Measurements from ENCODE around the gene HOXA4.

HOXA4 gene

GRCh38 chr7:27088002-27088922, 42.3 kb downstream of the HOXA4 start:
- DNase-seq = no peak

GRCh38 chr7:27083646-27084045, 46.9 kb downstream of the HOXA4 start:
- DNase-seq = no peak

DNA sequence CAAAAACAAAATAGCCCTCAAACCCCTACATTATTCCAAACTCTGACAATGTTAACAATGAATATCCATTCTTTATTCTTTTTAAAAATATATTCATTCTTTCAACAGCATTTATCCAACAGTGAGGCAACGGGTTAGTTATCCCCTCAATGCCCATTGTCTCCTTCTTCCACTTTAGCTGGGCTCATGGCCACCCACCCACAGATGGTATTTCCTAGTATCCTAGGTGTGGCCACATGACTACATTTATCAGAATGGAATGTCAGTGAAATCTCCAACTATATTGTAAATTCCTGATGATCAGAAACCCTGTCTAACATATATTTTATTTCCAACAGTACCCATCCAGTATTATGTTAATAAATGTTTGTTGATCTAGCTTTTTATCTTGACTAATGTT, 48.4 kb downstream of the HOXA4 start:
- DNase-seq = no peak

DNA sequence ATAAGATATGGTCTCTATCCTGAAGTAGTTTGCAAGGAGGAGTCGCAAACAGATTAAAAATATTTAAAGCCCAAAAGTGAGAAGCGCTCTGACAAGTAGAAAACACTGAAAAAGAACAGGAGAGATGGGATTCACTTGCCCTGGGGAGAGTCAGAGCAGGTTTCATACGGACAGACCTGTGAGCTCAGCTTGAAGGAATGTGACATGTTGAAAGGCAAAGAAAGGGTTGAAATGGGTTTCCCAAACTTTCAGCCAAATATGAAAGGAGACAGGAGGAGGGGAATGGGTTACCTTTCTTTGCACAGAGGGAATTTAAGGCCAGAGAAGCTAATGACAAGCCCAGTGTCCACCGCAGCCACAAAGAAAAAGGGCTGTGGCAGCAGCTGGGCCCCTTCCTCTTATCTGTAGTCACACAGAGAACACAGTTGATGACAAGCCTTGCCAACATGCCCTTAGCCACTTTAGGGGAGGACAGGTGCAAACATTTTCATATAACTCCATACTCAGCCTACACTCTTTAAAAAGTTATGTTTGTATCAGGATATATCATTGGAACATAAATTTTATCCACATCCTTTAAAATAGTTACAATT, 49.6 kb downstream of the HOXA4 start:
- DNase-seq = peak; percentile 67

DNA sequence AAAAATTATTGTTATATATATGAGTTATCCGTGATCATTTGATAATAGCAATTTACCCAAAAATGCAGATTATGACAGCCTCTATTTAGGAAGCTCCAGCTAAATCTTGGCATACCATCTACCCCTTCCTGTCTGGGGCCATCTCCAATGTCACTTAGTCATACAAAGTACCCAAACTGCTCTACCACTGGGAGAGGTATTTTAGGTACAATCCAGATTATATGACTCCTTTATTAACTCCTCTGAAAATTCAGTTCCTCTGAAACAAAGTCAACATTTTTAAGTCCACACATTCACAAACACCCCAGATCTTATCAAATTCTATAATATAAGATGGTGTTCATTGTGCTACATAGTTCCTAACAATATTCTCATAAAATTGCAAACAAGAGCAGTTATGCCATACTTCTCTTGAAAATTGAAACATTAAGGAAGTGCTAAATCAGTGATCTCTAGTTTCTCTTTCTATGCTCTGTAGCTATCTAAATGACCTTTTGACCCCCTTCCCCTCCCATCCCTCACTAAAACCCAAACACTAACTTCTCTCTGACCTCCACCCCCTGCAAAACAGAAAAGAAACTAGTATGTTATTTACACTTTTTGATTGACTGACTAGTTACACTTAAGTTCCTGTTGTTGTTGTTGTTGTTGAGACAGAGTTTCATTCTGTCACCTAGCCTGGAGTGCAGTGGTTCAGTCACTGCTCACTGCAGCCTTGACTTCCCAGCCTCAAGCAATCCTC, 51.2 kb downstream of the HOXA4 start:
- no peak for DNase-seq

DNA sequence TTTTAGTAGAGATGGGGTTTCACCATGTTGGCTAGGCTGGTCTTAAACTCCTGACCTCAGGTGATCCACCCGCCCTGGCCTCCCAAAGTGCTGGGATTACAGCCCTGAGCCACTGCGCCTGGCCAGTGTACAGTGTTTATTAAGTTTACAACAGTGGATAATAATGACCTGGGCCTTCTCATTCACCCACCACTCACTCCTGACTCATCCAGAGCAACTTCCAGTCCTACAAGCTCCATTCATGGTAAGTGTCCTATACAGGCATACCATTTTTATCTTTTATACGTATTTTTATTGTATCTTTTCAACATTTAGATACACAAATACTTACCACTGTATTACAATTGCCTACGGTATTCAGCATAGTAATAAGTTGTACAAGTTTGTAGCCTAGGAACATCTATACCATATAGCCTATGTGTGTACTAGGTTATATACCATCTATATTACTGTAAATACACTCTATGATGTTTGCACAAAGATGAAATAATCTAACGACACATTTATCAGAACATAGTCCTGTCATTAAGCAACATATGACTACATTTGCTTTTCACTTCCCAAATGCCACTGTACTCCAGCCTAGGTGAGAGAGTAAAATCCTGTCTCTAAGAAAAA, 51.8 kb downstream of the HOXA4 start:
- no peak for DNase-seq
